MM.1S (cell line): Measurements from ENCODE around the gene ULK1.

Experiments used
- DNase-seq: peaks from one replicate; pipeline ENCODE4 v3.0.0-alpha.2; 2015
- H2AFZ ChIP-seq: fragments of 300-600 bp; sonication (generic); 2 replicates; pipeline ENCODE4 v1.6.0; 2016; ENCODE audit warnings: antibody characterized with exemption, low read length
- H3F3A ChIP-seq: fragments of 300-600 bp; sonication (generic); 2 replicates; pipeline ENCODE4 v1.6.1; 2016; ENCODE audit warnings: mild to moderate bottlenecking, antibody characterized with exemption, low read length, moderate library complexity, mixed read lengths; ENCODE audit not compliant: insufficient read depth
- H3K27ac ChIP-seq: fragments of 300-600 bp; sonication (generic); 2 replicates; pipeline ENCODE4 v1.5.1; 2016; ENCODE audit warnings: mild to moderate bottlenecking, low read length
- H3K27me3 ChIP-seq: fragments of 300-600 bp; sonication (generic); replicated peaks from 2 replicates; pipeline ENCODE4 v1.6.0; 2016; ENCODE audit warnings: low read length; ENCODE audit not compliant: insufficient read depth
- H3K36me3 ChIP-seq: fragments of 300-600 bp; sonication (generic); replicated peaks from 2 replicates; pipeline ENCODE4 v1.6.1; 2016; ENCODE audit warnings: mild to moderate bottlenecking, low read length, mixed read lengths; ENCODE audit not compliant: insufficient read depth
- H3K4me1 ChIP-seq: fragments of 300-600 bp; sonication (generic); 2 replicates; pipeline ENCODE4 v1.6.1; 2016; ENCODE audit warnings: low read length, mixed read lengths
- H3K4me2 ChIP-seq: fragments of 300-600 bp; sonication (generic); 2 replicates; pipeline ENCODE4 v1.6.0; 2016; ENCODE audit warnings: low read depth, low read length
- H3K4me3 ChIP-seq: fragments of 300-600 bp; sonication (generic); 2 replicates; pipeline ENCODE4 v1.5.1; 2016; ENCODE audit warnings: low read length, mixed read lengths
- H3K79me2 ChIP-seq: fragments of 300-600 bp; sonication (generic); 2 replicates; pipeline ENCODE4 v1.6.1; 2016; ENCODE audit warnings: mixed run types, low read length, mixed read lengths
- H3K9ac ChIP-seq: fragments of 300-600 bp; sonication (generic); 2 replicates; pipeline ENCODE4 v1.6.1; 2016; ENCODE audit warnings: low read length, mixed read lengths
- H3K9me2 ChIP-seq: fragments of 300-600 bp; sonication (generic); replicated peaks from 2 replicates; pipeline ENCODE4 v1.6.1; 2016; ENCODE audit warnings: mild to moderate bottlenecking, low read length, mixed read lengths; ENCODE audit not compliant: insufficient read depth
- H3K9me3 ChIP-seq: fragments of 300-600 bp; sonication (generic); replicated peaks from 2 replicates; pipeline ENCODE4 v1.6.1; 2016; ENCODE audit warnings: mild to moderate bottlenecking, low read length, mixed read lengths; ENCODE audit not compliant: insufficient read depth
- H4K20me1 ChIP-seq: fragments of 300-600 bp; sonication (generic); 2 replicates; pipeline ENCODE4 v1.6.1; 2016; ENCODE audit warnings: mild to moderate bottlenecking, low read length, moderate library complexity, mixed read lengths; ENCODE audit not compliant: insufficient read depth
- EZH2 ChIP-seq: fragments of 300-600 bp; sonication (generic); optimal IDR thresholded peaks from 2 replicates; pipeline ENCODE3; 2017; ENCODE audit warnings: low read depth, mild to moderate bottlenecking, antibody characterized with exemption, low read length, mixed read lengths
- EZH2phosphoT487 ChIP-seq: fragments of 300-600 bp; sonication (generic); IDR thresholded peaks from 2 replicates; pipeline ENCODE4 v1.6.1; 2018; ENCODE audit warnings: antibody characterized with exemption, low read length
- TF ChIP-seq, protein P1 (sequence below): fragments of 300-600 bp; sonication (generic); IDR thresholded peaks from 2 replicates; pipeline ENCODE4 v1.5.1; 2016; ENCODE audit warnings: antibody characterized with exemption, low read length, mixed read lengths

ULK1 gene

DNA sequence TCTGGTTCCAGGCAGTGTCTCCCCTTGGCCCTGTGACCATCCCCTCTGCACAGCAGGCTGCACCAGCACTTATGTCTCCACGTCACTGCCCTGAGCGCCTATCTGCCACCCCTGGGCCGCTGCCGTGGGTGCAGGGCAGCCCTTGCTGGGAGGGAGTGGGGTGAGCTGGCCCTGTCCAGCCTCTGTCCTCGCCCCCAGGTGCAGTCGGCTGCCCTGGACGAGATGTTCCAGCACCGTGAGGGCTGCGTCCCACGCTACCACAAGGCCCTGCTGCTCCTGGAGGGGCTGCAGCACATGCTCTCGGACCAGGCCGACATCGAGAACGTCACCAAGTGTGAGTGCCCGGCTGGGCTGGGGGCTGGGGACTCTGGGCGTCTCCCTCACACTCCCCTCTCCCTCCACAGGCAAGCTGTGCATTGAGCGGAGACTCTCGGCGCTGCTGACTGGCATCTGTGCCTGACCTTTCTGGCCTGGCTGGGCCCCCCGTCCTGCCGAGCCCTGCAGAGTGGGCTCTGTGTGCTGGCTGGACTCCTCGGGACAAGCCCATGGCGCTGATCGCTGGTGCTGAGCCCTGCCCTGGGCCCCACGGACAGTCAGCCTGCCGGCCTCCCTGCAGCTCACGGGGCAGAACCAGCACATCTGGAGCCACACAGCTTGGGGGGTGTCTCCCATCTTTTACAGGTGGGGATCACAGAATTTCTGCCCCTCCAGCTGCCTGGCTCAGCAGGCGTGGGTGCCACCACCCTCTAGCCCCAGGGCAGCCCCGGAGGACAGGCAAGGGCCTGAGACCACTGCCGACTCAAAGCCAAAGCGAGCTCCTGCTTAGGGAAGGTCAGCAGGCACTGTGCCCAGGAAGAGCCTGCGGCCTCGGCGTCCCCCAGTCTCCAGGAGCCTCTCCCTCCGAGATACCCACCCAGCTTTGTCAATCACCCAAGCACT, 26.7 kb downstream of the ULK1 start:
- Histone ChIP-seq H3K4me2 (no peak overlapping the region), H3K4me3 (no peak overlapping the region), H3F3A (0 out of 2 replicates have a peak, but pooled peaks cover 6% of the 10 kb centered on the region), H3K9me2 (no peaks in the 10 kb centered on the region), H3K4me1 (peaks cover 5% of the 10 kb centered on the region), H2AFZ (no peak overlapping the region), H3K27me3 (no peaks in the 10 kb centered on the region), H4K20me1 (no peaks in the 10 kb centered on the region), H3K36me3 (no peaks in the 10 kb centered on the region), H3K27ac (no peak overlapping the region), H3K9ac (no peak overlapping the region), H3K9me3 (no peaks in the 10 kb centered on the region), H3K79me2 (no peaks in the 10 kb centered on the region)
- no peak for DNase-seq
- TF ChIP-seq, protein P1, sequence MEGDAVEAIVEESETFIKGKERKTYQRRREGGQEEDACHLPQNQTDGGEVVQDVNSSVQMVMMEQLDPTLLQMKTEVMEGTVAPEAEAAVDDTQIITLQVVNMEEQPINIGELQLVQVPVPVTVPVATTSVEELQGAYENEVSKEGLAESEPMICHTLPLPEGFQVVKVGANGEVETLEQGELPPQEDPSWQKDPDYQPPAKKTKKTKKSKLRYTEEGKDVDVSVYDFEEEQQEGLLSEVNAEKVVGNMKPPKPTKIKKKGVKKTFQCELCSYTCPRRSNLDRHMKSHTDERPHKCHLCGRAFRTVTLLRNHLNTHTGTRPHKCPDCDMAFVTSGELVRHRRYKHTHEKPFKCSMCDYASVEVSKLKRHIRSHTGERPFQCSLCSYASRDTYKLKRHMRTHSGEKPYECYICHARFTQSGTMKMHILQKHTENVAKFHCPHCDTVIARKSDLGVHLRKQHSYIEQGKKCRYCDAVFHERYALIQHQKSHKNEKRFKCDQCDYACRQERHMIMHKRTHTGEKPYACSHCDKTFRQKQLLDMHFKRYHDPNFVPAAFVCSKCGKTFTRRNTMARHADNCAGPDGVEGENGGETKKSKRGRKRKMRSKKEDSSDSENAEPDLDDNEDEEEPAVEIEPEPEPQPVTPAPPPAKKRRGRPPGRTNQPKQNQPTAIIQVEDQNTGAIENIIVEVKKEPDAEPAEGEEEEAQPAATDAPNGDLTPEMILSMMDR: no peak
- no peak for TF ChIP-seq EZH2
- TF ChIP-seq EZH2phosphoT487: no peak

DNA sequence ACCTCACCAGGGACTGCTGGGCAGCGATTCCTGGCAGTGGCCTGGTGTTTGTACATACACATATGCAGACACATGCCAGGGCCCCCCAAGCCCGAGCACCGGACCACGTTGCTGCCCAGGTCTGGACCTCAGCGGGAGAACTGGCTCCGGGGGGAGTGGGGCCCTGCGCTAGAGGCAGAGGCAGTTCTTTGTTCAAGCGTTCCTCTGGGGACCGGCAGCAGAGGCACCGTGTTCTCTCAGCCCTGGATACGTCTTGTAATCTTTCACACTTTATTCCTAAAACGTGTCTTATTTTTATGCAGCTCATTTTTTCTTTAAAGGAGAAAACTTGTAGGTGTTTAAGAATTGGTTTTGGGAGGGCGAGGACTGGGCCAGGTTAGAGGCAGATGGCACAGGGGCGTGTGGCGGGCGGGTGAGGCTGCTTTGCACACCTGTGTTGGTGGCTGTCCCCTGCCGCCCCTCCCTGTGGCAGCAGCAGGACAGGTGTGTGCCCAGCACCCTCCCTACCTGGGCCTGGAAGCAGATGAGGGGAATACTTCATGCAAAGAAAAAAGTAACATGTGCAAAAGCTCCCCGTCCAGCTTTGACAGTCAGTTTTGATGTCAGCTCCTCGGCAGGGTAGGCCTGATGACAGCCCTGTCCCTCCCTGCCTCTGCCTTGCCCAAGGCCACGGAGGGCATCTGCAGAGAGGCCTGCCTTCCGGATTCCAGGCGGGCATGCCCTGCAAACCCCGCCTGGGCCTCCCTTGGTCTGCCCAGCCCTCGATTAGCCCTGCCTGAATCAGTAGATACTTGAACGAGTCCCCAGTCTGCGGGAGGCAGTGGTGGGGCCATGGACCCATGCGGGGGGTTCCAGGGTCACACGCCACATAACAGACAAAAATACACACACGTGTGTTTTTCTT, 27.7 kb downstream of the ULK1 start:
- Histone ChIP-seq H3K36me3 (no peaks in the 10 kb centered on the region), H3K9me3 (no peaks in the 10 kb centered on the region), H3F3A (0 out of 2 replicates have a peak, but pooled peaks cover 6% of the 10 kb centered on the region), H3K4me1 (peaks cover 5% of the 10 kb centered on the region), H3K27me3 (no peaks in the 10 kb centered on the region), H3K79me2 (no peaks in the 10 kb centered on the region), H3K4me2 (no peak overlapping the region), H2AFZ (no peak overlapping the region), H3K27ac (no peak overlapping the region), H3K4me3 (no peak overlapping the region), H4K20me1 (no peaks in the 10 kb centered on the region), H3K9ac (no peak overlapping the region), H3K9me2 (no peaks in the 10 kb centered on the region)
- TF ChIP-seq, protein P1: no peak
- TF ChIP-seq EZH2phosphoT487 (no peak), EZH2 (no peak)
- no peak for DNase-seq

DNA sequence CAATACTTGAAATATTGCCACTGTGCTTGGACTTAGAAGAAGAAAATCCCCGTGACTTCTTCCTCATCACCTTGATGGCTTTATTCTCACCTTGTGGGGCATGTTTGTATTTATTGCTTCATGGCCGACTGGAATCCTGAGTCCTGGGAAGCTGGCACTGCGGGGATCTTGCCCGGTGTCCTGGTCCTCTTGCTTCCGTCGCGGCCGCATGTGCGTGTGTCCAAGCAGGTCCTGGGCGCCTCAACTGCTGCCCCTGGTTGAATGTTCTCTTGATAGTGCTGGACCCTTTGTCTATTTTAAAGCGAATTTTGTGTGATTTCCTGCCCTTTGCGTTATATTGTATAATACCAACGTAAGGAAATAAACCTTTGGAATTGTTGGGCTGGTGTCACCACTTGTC, 28.4 kb downstream of the ULK1 start:
- TF ChIP-seq EZH2phosphoT487: no peak
- no peak for TF ChIP-seq EZH2
- TF ChIP-seq, protein P1: no peak
- Histone ChIP-seq H3K27ac (peak overlapping the region; percentile 22; the same call in 1 of the 2 replicates), H2AFZ (no peak overlapping the region), H3K4me3 (no peak overlapping the region), H4K20me1 (no peaks in the 10 kb centered on the region), H3F3A (0 out of 2 replicates have a peak, but pooled peaks cover 6% of the 10 kb centered on the region), H3K4me2 (no peak overlapping the region), H3K9ac (no peak overlapping the region; the same call in 1 of the 2 replicates), H3K4me1 (peaks cover 5% of the 10 kb centered on the region), H3K36me3 (no peaks in the 10 kb centered on the region), H3K27me3 (no peaks in the 10 kb centered on the region), H3K79me2 (no peaks in the 10 kb centered on the region), H3K9me3 (no peaks in the 10 kb centered on the region), H3K9me2 (no peaks in the 10 kb centered on the region)
- no peak for DNase-seq
